GM12878 (cell line): ENCODE data around the gene SECISBP2. TPM values are rescaled to one million over a fixed set of nuclear protein-coding genes. Genes with fewer than 3 reads are reported as not detected.

ENCODE experiments used
- ATAC-seq: fragments of 200-7000 bp; cut with Tn5 transposase; 3 replicates; pipeline ENCODE4 v1.9.1; 2020; ENCODE audit warnings: mild to moderate bottlenecking, moderate library complexity
- BruUV-seq: library from RNA; stranded (reverse); fragments of 400-500 nt; replicated peaks from 2 replicates; lab custom pipeline; 2021; lab: Mats Ljungman, UMichigan
- CTCF ChIA-PET: fragments of 300-600 bp; sonication (Branson Sonifier 250); formaldehyde crosslinking; extraction: SDS; loops from one replicate; lab custom pipeline; 2021; ENCODE audit warnings: inconsistent platforms; lab: Yijun Ruan, JAX
- POLR2A ChIA-PET: fragments of 350-600 bp; formaldehyde crosslinking; extraction: SDS; loops from one replicate; lab custom pipeline; 2021; ENCODE audit warnings: inconsistent platforms; lab: Charles Lee
- RAD21 ChIA-PET: fragments of 300-600 bp; sonication (Branson Sonifier 250); formaldehyde crosslinking; loops from one replicate; lab custom pipeline; 2023; ENCODE audit warnings: antibody characterized with exemption; ENCODE audit not compliant: unreplicated experiment; lab: Charles Lee
- SMC1A ChIA-PET: fragments of 300-600 bp; sonication (Branson Sonifier 250); formaldehyde crosslinking; loops from one replicate; lab custom pipeline; 2023; ENCODE audit not compliant: unreplicated experiment, uncharacterized antibody; lab: Charles Lee
- DNase-seq: peaks from one replicate; pipeline ENCODE4 v3.0.0-alpha.2; 2011; ENCODE audit warnings: low read depth, low spot score
- FAIRE-seq: peaks from 3 replicates; lab custom pipeline; 2011; peaks lifted over from hg19 to GRCh38; lab: Jason Lieb, UNC
- H2AFZ ChIP-seq: 2 replicates; pipeline ENCODE4 v1.6.0; 2011; ENCODE audit warnings: low read depth, low read length, control low read depth; ENCODE audit not compliant: control insufficient read depth
- H3K27ac ChIP-seq: 2 replicates; pipeline ENCODE4 v1.5.1; 2011; ENCODE audit warnings: control low read depth; ENCODE audit not compliant: control insufficient read depth, insufficient read depth
- H3K27me3 ChIP-seq, 2 experiments: replicated peaks in 1 of 2; 2 replicates each; pipeline versions ENCODE4 v1.6.0 to v1.6.1; 2011; ENCODE audit warnings: low read length in 1 of 2; ENCODE audit not compliant: control insufficient read depth in 2 of 2, insufficient read depth in 2 of 2
- H3K36me3 ChIP-seq, 2 experiments: 2 replicates each; pipeline ENCODE4 v1.5.1; 2011; ENCODE audit warnings: low read length in 1 of 2; ENCODE audit not compliant: control insufficient read depth in 2 of 2, insufficient read depth in 2 of 2
- H3K4me1 ChIP-seq: 2 replicates; pipeline ENCODE4 v1.6.1; 2011; ENCODE audit warnings: mild to moderate bottlenecking, low read length, moderate library complexity, mixed read lengths; ENCODE audit not compliant: control insufficient read depth, insufficient read depth
- H3K4me2 ChIP-seq: 2 replicates; pipeline ENCODE4 v1.6.0; 2011; ENCODE audit warnings: control low read depth; ENCODE audit not compliant: control insufficient read depth, insufficient read depth
- H3K4me3 ChIP-seq: fragments of 200-600 bp; sonication (generic); 2 replicates; pipeline ENCODE4 v1.5.1; 2016
- H3K79me2 ChIP-seq: 2 replicates; pipeline ENCODE4 v1.6.0; 2011; ENCODE audit warnings: low read length; ENCODE audit not compliant: control insufficient read depth, insufficient read depth
- H3K9ac ChIP-seq: 2 replicates; pipeline ENCODE4 v1.8.0; 2011; ENCODE audit warnings: low read length, control low read depth, mixed read lengths; ENCODE audit not compliant: control insufficient read depth, insufficient read depth
- H3K9me3 ChIP-seq: replicated peaks from 3 replicates; pipeline ENCODE4 v1.5.1; 2011; ENCODE audit warnings: mild to moderate bottlenecking, low read length; ENCODE audit not compliant: control insufficient read depth, insufficient read depth
- H4K20me1 ChIP-seq: 2 replicates; pipeline ENCODE4 v1.6.0; 2011; ENCODE audit not compliant: control insufficient read depth, insufficient read depth
- E4F1 ChIP-seq: fragments of 450-650 bp; IDR thresholded peaks from 2 replicates; pipeline ENCODE4 v1.6.1; 2018; ENCODE audit warnings: borderline replicate concordance, mild to moderate bottlenecking; ENCODE audit not compliant: partially characterized antibody
- FOS ChIP-seq: IDR thresholded peaks from 3 replicates; pipeline ENCODE4 v1.6.1; 2011; ENCODE audit warnings: borderline replicate concordance; ENCODE audit not compliant: insufficient read length; ENCODE audit errors: extremely low read depth
- IRF3 ChIP-seq: fragments of 450-650 bp; IDR thresholded peaks from 2 replicates; pipeline ENCODE4 v1.6.1; 2014; ENCODE audit warnings: mild to moderate bottlenecking
- JUND ChIP-seq: IDR thresholded peaks from 2 replicates; pipeline ENCODE4 v1.6.1; 2012; ENCODE audit warnings: low read depth, mild to moderate bottlenecking, low read length, improper control_type of control experiment, moderate library complexity
- POLR2A ChIP-seq: IDR thresholded peaks from 2 replicates; pipeline ENCODE4 v1.6.1; 2011; ENCODE audit warnings: low read depth, mild to moderate bottlenecking, low read length
- PRDM15 ChIP-seq: fragments of 450-650 bp; formaldehyde crosslinking; IDR thresholded peaks from 2 replicates; pipeline ENCODE4 v1.4.0; 2020; ENCODE audit warnings: mild to moderate bottlenecking, moderate library complexity
- TARDBP ChIP-seq: IDR thresholded peaks from 2 replicates; pipeline ENCODE4 v1.6.1; 2016; ENCODE audit warnings: borderline replicate concordance
- WGBS: methylation state at CpG from one replicate; pipeline ENCODE4 v1.1.6; 2016; ENCODE audit warnings: low lambda C conversion rate; ENCODE audit not compliant: insufficient replicate concordance, insufficient coverage; ENCODE audit errors: missing lambda C conversion rate; 5-methylcytosine and 5-hydroxymethylcytosine counted together
- in situ Hi-C: fragments of 300-500 bp; cut with MboI; formaldehyde crosslinking; loops from 9 replicates; pipeline ENCODE4 v1.14.3; 2018; ENCODE audit warnings: mixed read lengths
- intact Hi-C: fragments of 100-400 bp; cut with micrococcal nuclease; formaldehyde crosslinking; loops from one replicate; pipeline ENCODE4 v1.14.2; 2022; ENCODE audit not compliant: unreplicated experiment
- polyA plus RNA-seq, 11 experiments: library from polyadenylated mRNA; depleted of rRNA in 4 of 11; unstranded in 6 of 11; stranded (reverse) in 5 of 11; fragments of >200 nt; fragmentation: Nextera tagmentation in 4 of 11; fragmentation: Illumina TruSeq in 1 of 11; extraction: Ambion mirVana in 4 of 11; extraction: Trizol in 1 of 11; gene quantifications; 1 replicate in 1 of 11; 2 replicates in 10 of 11; pipeline versions ENCODE4 v1.2.1 to v1.2.3, GENCODE V29; 2011 to 2016; ENCODE audit warnings: inconsistent platforms in 2 of 11, missing spikeins in 2 of 11, low read depth in 1 of 11
- total RNA-seq, 4 experiments: library from RNA; depleted of rRNA in 3 of 4; stranded (reverse); fragments of >200 nt in 3 of 4; fragmentation: Illumina TruSeq in 1 of 4; extraction: Trizol in 1 of 4; gene quantifications; 2 replicates each; pipeline versions ENCODE4 v1.2.1 to v1.2.3, GENCODE V29; 2013 to 2021

The SECISBP2 gene
- total and polyA plus RNA-seq, 10 of the 15 experiments (the other 5 are each of a cell fraction or from before 2014, with no cell fraction given), result 4.6 to 50.5 (median 31.9) TPM

GRCh38 chr9:89388868-89389177 lies 70.5 kb downstream of the SECISBP2 start (continued):
- TF ChIP-seq E4F1 (no peak), JUND (no peak), FOS (no peak), TARDBP (no peak), PRDM15 (CRISPR knock-in tag) (no peak)

- intact Hi-C loops, result no loop called here
- DNase-seq (no peak), FAIRE-seq (no peak), ATAC-seq (no peak)
- ChIA-PET POLR2A (no interaction called here), CTCF (no interaction called here), RAD21 (no interaction called here), SMC1A (interaction anchor here (1.5 kb wide), 1 partner anchor 11 kb away, joined by 5 read pairs; no protein-coding TSS in a partner anchor)
- peaks cover 65 to 74% of the 10 kb centered on the region in 2 experiments for H3K36me3 ChIP-seq
- H3K9me3 ChIP-seq, result no peaks in the 10 kb centered on the region
- in situ Hi-C loops, result no loop called here
- no peaks in the 10 kb centered on the region for H4K20me1 ChIP-seq
- H2AFZ ChIP-seq, result no peak overlapping the region
- H3K4me3 ChIP-seq, result no peak overlapping the region
- BruUV-seq, result no TSS peak
- no peaks in the 10 kb centered on the region for H3K79me2 ChIP-seq
- H3K4me2 ChIP-seq, result no peak overlapping the region
- no peaks in the 10 kb centered on the region for H3K27me3 ChIP-seq
- H3K9ac ChIP-seq, result no peak overlapping the region
- H3K27ac ChIP-seq, result no peak overlapping the region
- peak; percentile 33; the same call in 1 of the 2 replicates for TF ChIP-seq POLR2A
- no peak for TF ChIP-seq IRF3
- over 99% methylated on average over 10 of the region's 10 CpGs for WGBS
- H3K4me1 ChIP-seq, result no peaks in the 10 kb centered on the region
Observed at GRCh38 chr9:89390068-89390555, 71.8 kb downstream of the SECISBP2 start.
